Gastrocnemius medialis (tissue), 4 donors: ENCODE results near the gene WNK3. TPM values are rescaled to one million over a fixed set of nuclear protein-coding genes. Genes with fewer than 3 reads are reported as not detected.

Source experiments
- ATAC-seq, 2 donors: fragments of 150-250 bp; one replicate each; pipeline ENCODE4 v1.9.1; 2016
- DNase-seq, 2 donors: peaks; one replicate each; pipeline ENCODE4 v3.0.0-alpha.2; 2019
- H3K27ac ChIP-seq, 4 donors: fragments of 200-600 bp; sonication (generic); 1 replicate in 1 of 4; 2 replicates in 3 of 4; pipeline ENCODE4 v1.5.1; 2016 to 2018; ENCODE audit warnings: mild to moderate bottlenecking in 2 of 4, moderate library complexity in 1 of 4
- H3K27me3 ChIP-seq, 3 donors: fragments of 200-600 bp; sonication (generic) in 2 of 3; 1 replicate in 1 of 3; 2 replicates in 2 of 3; pipeline versions ENCODE4 v1.5.1 to v1.6.0; 2016 to 2019; ENCODE audit warnings: mild to moderate bottlenecking in 1 of 3, moderate library complexity in 1 of 3
- H3K36me3 ChIP-seq, 2 donors: fragments of 200-600 bp; sonication (generic) in 1 of 2; one replicate each; pipeline ENCODE4 v1.5.1; 2017 to 2018
- H3K4me1 ChIP-seq, 2 donors: fragments of 200-600 bp; sonication (generic) in 1 of 2; one replicate each; pipeline ENCODE4 v1.5.1; 2016 to 2017; ENCODE audit warnings: mild to moderate bottlenecking in 2 of 2
- H3K4me3 ChIP-seq, 4 donors: fragments of 200-600 bp; sonication (generic) in 3 of 4; 1 replicate in 1 of 4; 2 replicates in 3 of 4; pipeline ENCODE4 v1.5.1; 2016 to 2019; ENCODE audit warnings: mild to moderate bottlenecking in 2 of 4
- H3K9me3 ChIP-seq, 3 donors: fragments of 200-600 bp; sonication (generic) in 2 of 3; 1 replicate in 1 of 3; 2 replicates in 2 of 3; pipeline ENCODE4 v1.5.1; 2016 to 2019
- POLR2A ChIP-seq, 2 donors: fragments of 450-650 bp; IDR thresholded peaks; one replicate each; pipeline ENCODE4 v1.6.1; 2017; ENCODE audit warnings: antibody characterized with exemption in 2 of 2, mild to moderate bottlenecking in 2 of 2, moderate library complexity in 2 of 2
- in situ Hi-C, 4 donors: fragments of 200-750 bp; cut with MboI; loops; one replicate each; pipeline versions ENCODE4 v1.15.0 to v1.8.0; 2017; ENCODE audit warnings: low sequenced_read_pairs in 4 of 4
- intact Hi-C: fragments of 100-400 bp; cut with DNase I; formaldehyde crosslinking; loops from one replicate; pipeline ENCODE4 v1.15.1; 2023; ENCODE audit warnings: low total_unique reads
- total RNA-seq, 4 donors: library from RNA; depleted of rRNA; stranded (reverse); fragments of >200 nt; gene quantifications; one replicate each; pipeline versions ENCODE4 v1.1.0 to v1.2.3, GENCODE V29; 2016
- TF ChIP-seq, protein P1 (sequence below), 5 experiments: fragments of 450-650 bp in 3 of 5; fragments of 200-600 bp in 2 of 5; sonication (generic) in 2 of 5; IDR thresholded peaks in 4 of 5; conservative IDR thresholded peaks in 1 of 5; 1 replicate in 4 of 5; 2 replicates in 1 of 5; pipeline ENCODE4 v1.5.1; 2016 to 2019; ENCODE audit warnings: antibody characterized with exemption in 5 of 5, mild to moderate bottlenecking in 3 of 5, moderate library complexity in 3 of 5

WNK3 gene
- total RNA-seq, 4 donors from 2014 or later: 0.02 to 0.16 (median 0.08) TPM

DNA sequence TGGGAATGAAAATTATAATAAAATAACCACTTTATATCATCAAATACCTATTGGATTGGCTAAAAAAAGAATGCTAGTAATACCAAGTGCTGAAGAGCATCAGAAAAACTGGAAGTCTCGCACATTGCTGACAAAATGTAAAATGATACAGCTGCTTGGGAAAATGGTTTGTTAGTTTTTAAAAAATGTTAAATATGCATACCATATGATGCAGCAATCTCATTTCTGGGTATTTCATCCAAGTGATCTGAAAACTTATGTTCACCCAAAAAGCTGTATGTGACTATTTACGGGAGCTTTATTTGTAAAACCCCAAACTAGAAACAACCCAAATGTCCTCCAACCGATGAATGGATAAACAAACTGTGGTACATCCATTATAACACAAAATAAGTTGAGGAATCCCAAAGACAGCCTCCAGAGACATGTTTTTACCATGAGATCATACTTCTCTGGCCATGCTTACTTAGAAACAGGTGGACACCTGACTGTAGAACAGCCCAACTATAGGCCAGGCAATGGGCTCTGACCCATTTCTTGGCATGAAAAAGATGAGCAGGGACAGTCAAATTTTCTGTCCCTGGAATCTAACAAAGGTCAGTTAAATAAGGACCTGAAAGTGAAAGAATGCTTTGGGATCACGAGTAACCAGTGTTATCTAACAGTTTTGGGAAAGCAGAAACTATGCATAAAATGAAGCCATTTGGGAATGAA lies 127.3 kb downstream of the WNK3 start:
- Histone ChIP-seq H3K4me1 (no peaks in the 10 kb centered on the region), H3K27me3 (no peaks in the 10 kb centered on the region), H3K9me3 (no peaks in the 10 kb centered on the region), H3K4me3 (no peak overlapping the region), H3K27ac (no peak overlapping the region), H3K36me3 (no peaks in the 10 kb centered on the region)
- intact Hi-C loops: no loop called here
- DNase-seq: no peak
- in situ Hi-C loops: no loop called here
- no peak for ATAC-seq
- no peak for TF ChIP-seq POLR2A (IDR thresholded peaks at IDR 0.05)
- TF ChIP-seq, protein P1, sequence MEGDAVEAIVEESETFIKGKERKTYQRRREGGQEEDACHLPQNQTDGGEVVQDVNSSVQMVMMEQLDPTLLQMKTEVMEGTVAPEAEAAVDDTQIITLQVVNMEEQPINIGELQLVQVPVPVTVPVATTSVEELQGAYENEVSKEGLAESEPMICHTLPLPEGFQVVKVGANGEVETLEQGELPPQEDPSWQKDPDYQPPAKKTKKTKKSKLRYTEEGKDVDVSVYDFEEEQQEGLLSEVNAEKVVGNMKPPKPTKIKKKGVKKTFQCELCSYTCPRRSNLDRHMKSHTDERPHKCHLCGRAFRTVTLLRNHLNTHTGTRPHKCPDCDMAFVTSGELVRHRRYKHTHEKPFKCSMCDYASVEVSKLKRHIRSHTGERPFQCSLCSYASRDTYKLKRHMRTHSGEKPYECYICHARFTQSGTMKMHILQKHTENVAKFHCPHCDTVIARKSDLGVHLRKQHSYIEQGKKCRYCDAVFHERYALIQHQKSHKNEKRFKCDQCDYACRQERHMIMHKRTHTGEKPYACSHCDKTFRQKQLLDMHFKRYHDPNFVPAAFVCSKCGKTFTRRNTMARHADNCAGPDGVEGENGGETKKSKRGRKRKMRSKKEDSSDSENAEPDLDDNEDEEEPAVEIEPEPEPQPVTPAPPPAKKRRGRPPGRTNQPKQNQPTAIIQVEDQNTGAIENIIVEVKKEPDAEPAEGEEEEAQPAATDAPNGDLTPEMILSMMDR (IDR thresholded peaks at IDR 0.05 in 4 of 5, conservative IDR thresholded peaks at IDR 0.05 in 1 of 5): no peak

DNA sequence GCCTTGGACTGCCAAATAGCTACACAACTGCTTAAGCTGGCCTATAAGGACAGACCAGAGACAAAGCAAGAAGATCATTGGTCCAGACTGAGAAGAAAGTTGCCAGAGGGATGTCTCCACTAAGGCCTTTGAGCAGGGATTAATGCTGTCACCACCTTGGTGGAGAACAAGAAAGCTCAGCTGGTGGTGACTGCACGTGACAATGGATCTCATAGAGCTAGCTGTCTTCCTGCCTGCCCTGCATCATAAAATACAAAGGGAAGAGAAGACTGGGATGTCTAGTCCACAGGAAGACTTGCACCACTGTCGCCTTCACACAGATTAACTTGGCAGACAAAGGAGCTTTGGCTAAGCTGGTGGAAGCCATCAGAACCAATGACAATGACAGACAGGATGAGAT lies 134.3 kb downstream of the WNK3 start:
- DNase-seq (no peak), ATAC-seq (no peak)
- in situ Hi-C loops: no loop called here
- intact Hi-C loops: no loop called here
- H3K4me1 ChIP-seq: no peaks in the 10 kb centered on the region
- no peaks in the 10 kb centered on the region for H3K27me3 ChIP-seq
- TF ChIP-seq, protein P1 (IDR thresholded peaks at IDR 0.05 in 4 of 5, conservative IDR thresholded peaks at IDR 0.05 in 1 of 5): no peak
- TF ChIP-seq POLR2A (IDR thresholded peaks at IDR 0.05): no peak
- no peak overlapping the region for H3K4me3 ChIP-seq
- no peaks in the 10 kb centered on the region for H3K9me3 ChIP-seq
- H3K36me3 ChIP-seq: no peaks in the 10 kb centered on the region
- no peak overlapping the region for H3K27ac ChIP-seq

DNA sequence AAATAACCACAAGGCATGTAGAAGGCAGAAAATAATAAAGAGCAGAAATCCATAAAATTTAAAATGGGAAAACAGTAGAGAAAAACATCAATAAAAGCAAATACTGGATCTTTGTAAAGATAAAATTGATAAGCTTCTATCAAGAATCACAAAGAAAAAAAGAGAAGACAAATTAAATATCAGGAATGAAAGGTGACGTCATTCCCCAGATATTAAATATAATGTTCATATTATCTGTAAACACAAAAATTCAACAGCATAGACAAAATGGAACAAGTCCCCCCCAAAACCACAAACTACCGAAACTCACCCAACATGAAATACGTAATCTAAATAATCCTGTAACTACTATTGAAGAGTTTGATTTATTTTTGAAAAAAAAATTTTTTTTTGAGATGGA lies 144.2 kb downstream of the WNK3 start:
- H3K36me3 ChIP-seq: no peaks in the 10 kb centered on the region
- intact Hi-C loops: no loop called here
- H3K27me3 ChIP-seq: no peaks in the 10 kb centered on the region
- TF ChIP-seq, protein P1 (IDR thresholded peaks at IDR 0.05 in 4 of 5, conservative IDR thresholded peaks at IDR 0.05 in 1 of 5): no peak
- no peak for TF ChIP-seq POLR2A (IDR thresholded peaks at IDR 0.05)
- in situ Hi-C loops: no loop called here
- no peaks in the 10 kb centered on the region for H3K9me3 ChIP-seq
- no peak for DNase-seq
- H3K27ac ChIP-seq: no peak overlapping the region
- no peak for ATAC-seq
- no peaks in the 10 kb centered on the region for H3K4me1 ChIP-seq
- H3K4me3 ChIP-seq: no peak overlapping the region

DNA sequence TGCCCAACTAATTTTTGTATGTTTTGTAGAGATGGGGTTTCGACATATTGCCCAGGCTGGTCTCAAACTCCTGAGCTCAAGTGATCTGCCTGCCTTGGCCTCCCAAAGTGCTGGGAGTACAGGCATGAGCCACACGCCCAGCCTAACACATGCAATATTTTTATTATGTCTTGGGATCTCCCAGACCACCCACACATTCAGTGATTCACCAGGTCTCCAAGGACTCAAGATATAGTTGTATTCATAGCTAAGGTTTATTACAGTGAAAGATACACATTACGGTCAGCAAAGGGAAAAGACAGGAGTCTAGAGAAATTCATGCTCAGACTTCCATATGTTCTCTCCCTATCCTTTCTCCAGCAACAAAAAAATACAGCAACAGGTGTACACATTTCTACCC lies 149.3 kb downstream of the WNK3 start:
- Histone ChIP-seq H3K27me3 (peaks cover 0 to 2% (median 0%) of the 10 kb centered on the region in 3 donors), H3K4me3 (no peak overlapping the region), H3K9me3 (no peaks in the 10 kb centered on the region), H3K4me1 (no peaks in the 10 kb centered on the region), H3K36me3 (no peaks in the 10 kb centered on the region), H3K27ac (no peak overlapping the region)
- DNase-seq (no peak), ATAC-seq (no peak)
- intact Hi-C loops (no loop called here), in situ Hi-C loops (no loop called here)
- TF ChIP-seq POLR2A (IDR thresholded peaks at IDR 0.05): no peak
- TF ChIP-seq, protein P1 (IDR thresholded peaks at IDR 0.05 in 4 of 5, conservative IDR thresholded peaks at IDR 0.05 in 1 of 5): no peak
